ENCODE results near the gene VAC14.

Gene VAC14

GRCh38 chr16:70777496-70777895, 23.5 kb downstream of the VAC14 start:
- DNase-seq (ENCODE audit: low read depth in 1 of 2, low spot score in 1 of 2) = no peak
- no peak overlapping the region for H3K4me3 ChIP-seq (replicated peaks; ENCODE audit: insufficient read depth, low read length)
- H3K27ac ChIP-seq (replicated peaks) = no peak overlapping the region
- no peak for TF ChIP-seq CTCF (IDR thresholded peaks at IDR 0.05; ENCODE audit: insufficient read depth, low read length)
- no peak for TF ChIP-seq GABPA (IDR thresholded peaks at IDR 0.05; ENCODE audit: low read depth)
- no peak for TF ChIP-seq POLR2AphosphoS5 (IDR thresholded peaks at IDR 0.05; ENCODE audit: low read depth)
- TF ChIP-seq REST (IDR thresholded peaks at IDR 0.05; ENCODE audit: insufficient replicate concordance, low read depth) = no peak
- TF ChIP-seq SPI1 (IDR thresholded peaks at IDR 0.05; ENCODE audit: borderline replicate concordance, low read depth) = no peak
- no peaks in the 10 kb centered on the region for H3K27me3 ChIP-seq (ENCODE audit: insufficient read depth, poor library complexity, severe bottlenecking)

- TF ChIP-seq REST (IDR thresholded peaks at IDR 0.05; ENCODE audit: insufficient replicate concordance, low read depth) = no peak
- no peak for TF ChIP-seq CTCF (IDR thresholded peaks at IDR 0.05; ENCODE audit: insufficient read depth, low read length)
- TF ChIP-seq SPI1 (IDR thresholded peaks at IDR 0.05; ENCODE audit: borderline replicate concordance, low read depth) = no peak
- no peak for TF ChIP-seq POLR2AphosphoS5 (IDR thresholded peaks at IDR 0.05; ENCODE audit: low read depth)
- no peak for TF ChIP-seq GABPA (IDR thresholded peaks at IDR 0.05; ENCODE audit: low read depth)
- H3K4me3 ChIP-seq (replicated peaks; ENCODE audit: insufficient read depth, low read length) = no peak overlapping the region
- no peak for DNase-seq (ENCODE audit: low read depth in 1 of 2, low spot score in 1 of 2)
- no peaks in the 10 kb centered on the region for H3K27me3 ChIP-seq (ENCODE audit: insufficient read depth, poor library complexity, severe bottlenecking)
- no peak overlapping the region for H3K27ac ChIP-seq (replicated peaks)
Observed at GRCh38 chr16:70775399-70775798, 25.6 kb downstream of the VAC14 start.

GRCh38 chr16:70774261-70774660, 26.7 kb downstream of the VAC14 start:
- TF ChIP-seq REST (IDR thresholded peaks at IDR 0.05; ENCODE audit: insufficient replicate concordance, low read depth) (no peak), POLR2AphosphoS5 (IDR thresholded peaks at IDR 0.05; ENCODE audit: low read depth) (no peak), SPI1 (IDR thresholded peaks at IDR 0.05; ENCODE audit: borderline replicate concordance, low read depth) (no peak), GABPA (IDR thresholded peaks at IDR 0.05; ENCODE audit: low read depth) (no peak)
- no peak overlapping the region for H3K4me3 ChIP-seq (replicated peaks; ENCODE audit: insufficient read depth, low read length)
- H3K27ac ChIP-seq (replicated peaks) = no peak overlapping the region
- H3K27me3 ChIP-seq (ENCODE audit: insufficient read depth, poor library complexity, severe bottlenecking) = no peaks in the 10 kb centered on the region
- DNase-seq (ENCODE audit: low read depth in 1 of 2, low spot score in 1 of 2) = no peak
